ENCODE measurements around the gene DRC7. TPM values are rescaled to one million over a fixed set of nuclear protein-coding genes. Genes with fewer than 3 reads are reported as not detected.
A peak's percentile ranks its signal among the peaks of the same experiment; 100 is the strongest.

DRC7 gene
- total RNA-seq, 1 donor from 2014 or later, result not detected

- no peak for FAIRE-seq
- Histone ChIP-seq H3K36me3 (ENCODE audit: control insufficient read depth, insufficient read depth, low read length) (peaks cover 56% of the 10 kb centered on the region), H3K4me3 (ENCODE audit: low read depth, low read length) (no peak overlapping the region), H3K27me3 (ENCODE audit: control insufficient read depth, insufficient read depth, low read length) (no peaks in the 10 kb centered on the region)
- no peak for TF ChIP-seq CTCF (IDR thresholded peaks at IDR 0.05; ENCODE audit: insufficient read depth, low read length, severe bottlenecking)
- DNase-seq (ENCODE audit: low read depth), result no peak
Measured at GRCh38 chr16:57651344-57652333, 43.0 kb upstream of the DRC7 start.

- FAIRE-seq (no peak), DNase-seq (ENCODE audit: low read depth) (no peak)
- Histone ChIP-seq H3K4me3 (ENCODE audit: low read depth, low read length) (no peak overlapping the region), H3K36me3 (ENCODE audit: control insufficient read depth, insufficient read depth, low read length) (peaks cover 58% of the 10 kb centered on the region), H3K27me3 (ENCODE audit: control insufficient read depth, insufficient read depth, low read length) (no peaks in the 10 kb centered on the region)
- TF ChIP-seq CTCF (IDR thresholded peaks at IDR 0.05; ENCODE audit: insufficient read depth, low read length, severe bottlenecking), result no peak
Measured at GRCh38 chr16:57652695-57653471, 41.7 kb upstream of the DRC7 start.

GRCh38 chr16:57653936-57654335, 40.7 kb upstream of the DRC7 start:
- H3K4me3 ChIP-seq (ENCODE audit: low read depth, low read length), result no peak overlapping the region
- DNase-seq (ENCODE audit: low read depth) (peak; percentile 33), FAIRE-seq (no peak)
- H3K27me3 ChIP-seq (ENCODE audit: control insufficient read depth, insufficient read depth, low read length), result no peaks in the 10 kb centered on the region
- TF ChIP-seq CTCF (IDR thresholded peaks at IDR 0.05; ENCODE audit: insufficient read depth, low read length, severe bottlenecking), result no peak
- H3K36me3 ChIP-seq (ENCODE audit: control insufficient read depth, insufficient read depth, low read length), result peaks cover 64% of the 10 kb centered on the region

GRCh38 chr16:57656342-57656955, 38.2 kb upstream of the DRC7 start:
- no peak for TF ChIP-seq CTCF (IDR thresholded peaks at IDR 0.05; ENCODE audit: insufficient read depth, low read length, severe bottlenecking)
- Histone ChIP-seq H3K36me3 (ENCODE audit: control insufficient read depth, insufficient read depth, low read length) (peaks cover 66% of the 10 kb centered on the region), H3K27me3 (ENCODE audit: control insufficient read depth, insufficient read depth, low read length) (no peaks in the 10 kb centered on the region), H3K4me3 (ENCODE audit: low read depth, low read length) (no peak overlapping the region)
- FAIRE-seq, result no peak
- DNase-seq (ENCODE audit: low read depth), result no peak

GRCh38 chr16:57657228-57657627, 37.4 kb upstream of the DRC7 start:
- Histone ChIP-seq H3K4me3 (ENCODE audit: low read depth, low read length) (no peak overlapping the region), H3K36me3 (ENCODE audit: control insufficient read depth, insufficient read depth, low read length) (peaks cover 65% of the 10 kb centered on the region)

More at GRCh38 chr16:57657228-57657627, 37.4 kb upstream of the DRC7 start:
- FAIRE-seq, result no peak
- no peak for DNase-seq (ENCODE audit: low read depth)
- H3K27me3 ChIP-seq (ENCODE audit: control insufficient read depth, insufficient read depth, low read length), result no peaks in the 10 kb centered on the region
- no peak for TF ChIP-seq CTCF (IDR thresholded peaks at IDR 0.05; ENCODE audit: insufficient read depth, low read length, severe bottlenecking)

Data from bronchial epithelial cell (primary cell).